K562 (cell line): ENCODE data around the gene CSTB. TPM values are rescaled to one million over a fixed set of nuclear protein-coding genes. Genes with fewer than 3 reads are reported as not detected.
A peak's percentile ranks its signal among the peaks of the same experiment; 100 is the strongest.

Source experiments
- ATAC-seq: fragments of 200-7000 bp; cut with Tn5 transposase; 3 replicates; pipeline ENCODE4 v1.9.1; 2020; ENCODE audit warnings: moderate library complexity
- BruUV-seq: library from RNA; stranded (reverse); fragments of 400-500 nt; replicated peaks from 2 replicates; lab custom pipeline; 2021; lab: Mats Ljungman, UMichigan
- CTCF ChIA-PET: fragments of 300-600 bp; formaldehyde crosslinking; extraction: SDS; loops from one replicate; lab custom pipeline; 2021; ENCODE audit warnings: low intra/inter-chr PET ratio; lab: Yijun Ruan, JAX
- POLR2A ChIA-PET: fragments of 300-600, 350-650 bp; sonication (Branson Sonifier 250); formaldehyde crosslinking; extraction: SDS; loops from one replicate; lab custom pipeline; 2021; ENCODE audit warnings: antibody characterized with exemption, inconsistent platforms; lab: Yijun Ruan, JAX
- DNase-seq, 4 experiments: peaks; one replicate each; pipeline versions ENCODE4 v3.0.0 to v3.0.0-alpha.2; 2011 to 2018; ENCODE audit warnings: low spot score in 3 of 4, mixed read lengths in 3 of 4; ENCODE audit errors: extremely low read depth in 1 of 4
- FAIRE-seq: peaks from 2 replicates; lab custom pipeline; 2011; peaks lifted over from hg19 to GRCh38; lab: Jason Lieb, UNC
- H2AFZ ChIP-seq: 2 replicates; pipeline ENCODE4 v1.6.0; 2011; ENCODE audit warnings: low read depth, low read length, control low read depth, inconsistent platforms
- H3K27ac ChIP-seq: fragments of 200-600 bp; 3 replicates; pipeline ENCODE4 v1.8.0; 2011; ENCODE audit warnings: low read depth, mild to moderate bottlenecking, control low read depth, inconsistent platforms, low read length, moderate library complexity, mixed read lengths; ENCODE audit errors: extremely low read depth
- H3K27me3 ChIP-seq, 2 experiments: fragments of 300-600 bp in 1 of 2; 2 replicates in 1 of 2; 3 replicates in 1 of 2; pipeline versions ENCODE4 v1.6.0 to v1.8.0; 2011; ENCODE audit warnings: inconsistent platforms in 2 of 2, low read length in 2 of 2, mild to moderate bottlenecking in 1 of 2, mixed read lengths in 1 of 2, moderate library complexity in 1 of 2; ENCODE audit not compliant: control insufficient read depth in 2 of 2, insufficient read depth in 2 of 2
- H3K36me3 ChIP-seq: fragments of 300-600 bp; 3 replicates; pipeline ENCODE4 v1.8.0; 2011; ENCODE audit warnings: mild to moderate bottlenecking, low read length, inconsistent platforms; ENCODE audit not compliant: control insufficient read depth, insufficient read depth
- H3K4me1 ChIP-seq, 2 experiments: fragments of 200-600 bp in 1 of 2; replicated peaks in 1 of 2; 2 replicates in 1 of 2; 3 replicates in 1 of 2; pipeline versions ENCODE4 v1.5.1 to v1.8.0; 2011; ENCODE audit warnings: inconsistent platforms in 2 of 2, low read length in 2 of 2, mild to moderate bottlenecking in 1 of 2, mixed read lengths in 1 of 2, moderate library complexity in 1 of 2; ENCODE audit not compliant: control insufficient read depth in 2 of 2, insufficient read depth in 2 of 2
- H3K4me2 ChIP-seq: 2 replicates; pipeline ENCODE4 v1.6.1; 2011; ENCODE audit warnings: low read length, control low read depth, inconsistent platforms, mixed read lengths; ENCODE audit not compliant: insufficient read depth
- H3K4me3 ChIP-seq: fragments of 200-600 bp; sonication (generic), shearing (Covaris generic); 2 replicates; pipeline ENCODE4 v1.5.1; 2016; ENCODE audit warnings: control low read depth, inconsistent platforms
- H3K79me2 ChIP-seq: fragments of 200-600 bp; 3 replicates; pipeline ENCODE4 v1.8.0; 2011; ENCODE audit warnings: low read length, inconsistent platforms; ENCODE audit not compliant: control insufficient read depth, insufficient read depth
- H3K9ac ChIP-seq, 2 experiments: 2 replicates each; pipeline versions ENCODE4 v1.6.0 to v1.6.1; 2011; ENCODE audit warnings: low read depth in 2 of 2, low read length in 2 of 2, control low read depth in 1 of 2, inconsistent platforms in 1 of 2, mild to moderate bottlenecking in 1 of 2, mixed read lengths in 1 of 2; ENCODE audit not compliant: insufficient read depth in 1 of 2
- H3K9me1 ChIP-seq: one replicate; pipeline ENCODE4 v1.6.0; 2011; ENCODE audit warnings: inconsistent platforms, mild to moderate bottlenecking, low read length, moderate library complexity; ENCODE audit not compliant: control insufficient read depth, insufficient read depth
- H3K9me3 ChIP-seq: replicated peaks from 2 replicates; pipeline ENCODE4 v1.5.1; 2011; ENCODE audit warnings: low read depth, low read length, inconsistent platforms; ENCODE audit not compliant: control insufficient read depth, insufficient read depth
- H4K20me1 ChIP-seq: replicated peaks from 2 replicates; pipeline ENCODE4 v1.6.1; 2011; ENCODE audit warnings: low read length, inconsistent platforms, mixed read lengths; ENCODE audit not compliant: control insufficient read depth, insufficient read depth
- KAT2B ChIP-seq: IDR thresholded peaks from one replicate; pipeline ENCODE4 v1.6.1; 2012; ENCODE audit warnings: low read depth, mild to moderate bottlenecking, control low read depth, inconsistent platforms, low read length, moderate library complexity
- MAX ChIP-seq: sonication (generic); formaldehyde crosslinking; IDR thresholded peaks from 2 replicates; pipeline ENCODE4 v1.9.0; 2022; ENCODE audit warnings: mild to moderate bottlenecking, missing genetic modification reagents
- MITF ChIP-seq: IDR thresholded peaks from 2 replicates; pipeline ENCODE4 v1.6.1; 2014; ENCODE audit warnings: antibody characterized with exemption
- RBFOX2 ChIP-seq: fragments of 200-400 bp; formaldehyde crosslinking; IDR thresholded peaks from 2 replicates; pipeline ENCODE4 v1.6.1; 2017; ENCODE audit warnings: low read depth, mild to moderate bottlenecking, low read length, moderate library complexity
- SMARCC2 ChIP-seq: fragments of 450-650 bp; IDR thresholded peaks from 2 replicates; pipeline ENCODE4 v1.6.1; 2017; ENCODE audit warnings: antibody characterized with exemption, moderate library complexity, mild to moderate bottlenecking, low read depth
- ZKSCAN1 ChIP-seq: fragments of 150-350 bp; IDR thresholded peaks from 2 replicates; pipeline ENCODE4 v1.6.1; 2016; ENCODE audit warnings: low read depth, low read length
- ZNF76 ChIP-seq: fragments of 250-450 bp; sonication (Bioruptor Pico); IDR thresholded peaks from 2 replicates; pipeline ENCODE4 v1.4.0; 2020; ENCODE audit warnings: mild to moderate bottlenecking, moderate library complexity, borderline replicate concordance
- ZNF764 ChIP-seq: fragments of 250-450 bp; sonication (Bioruptor Pico); IDR thresholded peaks from 2 replicates; pipeline ENCODE4 v1.4.0; 2020; ENCODE audit warnings: low read depth, mild to moderate bottlenecking, moderate library complexity
- WGBS: fragments of 100-300 bp; shearing (Covaris generic); methylation state at CpG from one replicate; pipeline ENCODE4 v1.1.6; 2016; ENCODE audit warnings: low coverage, mixed read lengths; ENCODE audit not compliant: insufficient coverage; ENCODE audit errors: missing lambda C conversion rate; 5-methylcytosine and 5-hydroxymethylcytosine counted together
- in situ Hi-C: fragments of 300-500 bp; cut with MboI; formaldehyde crosslinking; loops from 4 replicates; pipeline ENCODE4 v1.15.0; 2018; ENCODE audit warnings: inconsistent platforms, mixed read lengths
- intact Hi-C: fragments of 100-400 bp; cut with micrococcal nuclease; formaldehyde crosslinking; loops from 2 replicates; pipeline ENCODE4 v1.14.2; 2022
- polyA plus RNA-seq, 8 experiments: library from polyadenylated mRNA; depleted of rRNA in 4 of 8; stranded (reverse) in 5 of 8; unstranded in 3 of 8; fragments of >200 nt; fragmentation: Nextera tagmentation in 2 of 8; fragmentation: Illumina TruSeq in 1 of 8; extraction: Ambion mirVana in 2 of 8; extraction: Trizol in 1 of 8; gene quantifications; 2 replicates each; pipeline versions ENCODE4 v1.2.1 to v1.2.3, GENCODE V29; 2011 to 2014; ENCODE audit warnings: inconsistent platforms in 1 of 8, missing spikeins in 1 of 8
- total RNA-seq, 7 experiments: library from RNA; depleted of rRNA in 6 of 7; stranded (reverse); fragments of >200 nt in 6 of 7; fragmentation: Illumina TruSeq in 2 of 7; extraction: Trizol in 2 of 7; gene quantifications; 2 replicates each; pipeline versions ENCODE4 v1.2.1 to v1.2.3, GENCODE V29; 2011 to 2021; ENCODE audit warnings: low replicate concordance in 1 of 7

CSTB gene
- total and polyA plus RNA-seq, 9 of the 15 experiments (the other 6 are each of a cell fraction or from before 2014, with no cell fraction given) = 12.4 to 65.0 (median 31.7) TPM

- H3K4me2 ChIP-seq = no peak overlapping the region
- H3K79me2 ChIP-seq = peaks cover 70% of the 10 kb centered on the region
- no TSS peak for BruUV-seq
- no peaks in the 10 kb centered on the region for H3K9me3 ChIP-seq
- peaks cover 12% of the 10 kb centered on the region for H3K9me1 ChIP-seq
- peaks cover 17% of the 10 kb centered on the region; the same call in 1 of the 2 replicates for H4K20me1 ChIP-seq
- POLR2A ChIA-PET = interaction anchor here (0.7 to 1.4 kb wide), 5 partner anchors 9 to 63 kb away, joined by 3 to 6 read pairs (median 4); no protein-coding TSS in a partner anchor
- peaks cover 91% of the 10 kb centered on the region for H3K36me3 ChIP-seq
- WGBS = 84% methylated on average over 10 of the region's 12 CpGs
- TF ChIP-seq MITF = no peak
- no peak for TF ChIP-seq ZNF76
- TF ChIP-seq ZKSCAN1 = no peak
- no peak for TF ChIP-seq SMARCC2
- TF ChIP-seq KAT2B = no peak
- peak; percentile 69; the same call in 1 of the 2 replicates for TF ChIP-seq RBFOX2
- no peak for TF ChIP-seq ZNF764 (CRISPR knock-in tag)
- TF ChIP-seq MAX = 0 out of 2 replicates have a peak, but pooled peaks have one; percentile 2
- TF ChIP-seq, all 486 proteins: peak for 2
- intact Hi-C loops (no loop called here), in situ Hi-C loops (loop anchor here (25.0 kb wide), 1 partner anchor 343 kb away; the partner anchor contains the start of gene GATD3)
- FAIRE-seq (no peak), ATAC-seq (no peak), DNase-seq (no peak)
- no peak overlapping the region for H3K27ac ChIP-seq
- H3K4me1 ChIP-seq = peaks cover 10 to 26% of the 10 kb centered on the region in 2 experiments; a peak in 3 of 5 replicates
- H3K27me3 ChIP-seq = no peaks in the 10 kb centered on the region
- CTCF ChIA-PET = no interaction called here
- no peak overlapping the region for H3K4me3 ChIP-seq
- peak overlapping the region in 1 of 2 experiments; percentile 53; a peak in 1 of 4 replicates for H3K9ac ChIP-seq
- no peak overlapping the region for H2AFZ ChIP-seq
Observed at GRCh38 chr21:43794311-43794710, 18.2 kb upstream of the CSTB start.
